Gastrocnemius medialis (tissue), 4 donors: Measurements from ENCODE around the gene GRIK4. TPM values are rescaled to one million over a fixed set of nuclear protein-coding genes. Genes with fewer than 3 reads are reported as not detected.

Source experiments
- ATAC-seq, 2 donors: fragments of 150-250 bp; one replicate each; pipeline ENCODE4 v1.9.1; 2016
- DNase-seq, 2 donors: peaks; one replicate each; pipeline ENCODE4 v3.0.0-alpha.2; 2019
- H3K27ac ChIP-seq, 4 donors: fragments of 200-600 bp; sonication (generic); 1 replicate in 1 of 4; 2 replicates in 3 of 4; pipeline ENCODE4 v1.5.1; 2016 to 2018; ENCODE audit warnings: mild to moderate bottlenecking in 2 of 4, moderate library complexity in 1 of 4
- H3K27me3 ChIP-seq, 3 donors: fragments of 200-600 bp; sonication (generic) in 2 of 3; 1 replicate in 1 of 3; 2 replicates in 2 of 3; pipeline versions ENCODE4 v1.5.1 to v1.6.0; 2016 to 2019; ENCODE audit warnings: mild to moderate bottlenecking in 1 of 3, moderate library complexity in 1 of 3
- H3K36me3 ChIP-seq, 2 donors: fragments of 200-600 bp; sonication (generic) in 1 of 2; one replicate each; pipeline ENCODE4 v1.5.1; 2017 to 2018
- H3K4me1 ChIP-seq, 2 donors: fragments of 200-600 bp; sonication (generic) in 1 of 2; one replicate each; pipeline ENCODE4 v1.5.1; 2016 to 2017; ENCODE audit warnings: mild to moderate bottlenecking in 2 of 2
- H3K4me3 ChIP-seq, 4 donors: fragments of 200-600 bp; sonication (generic) in 3 of 4; 1 replicate in 1 of 4; 2 replicates in 3 of 4; pipeline ENCODE4 v1.5.1; 2016 to 2019; ENCODE audit warnings: mild to moderate bottlenecking in 2 of 4
- H3K9me3 ChIP-seq, 3 donors: fragments of 200-600 bp; sonication (generic) in 2 of 3; 1 replicate in 1 of 3; 2 replicates in 2 of 3; pipeline ENCODE4 v1.5.1; 2016 to 2019
- CTCF ChIP-seq, 5 experiments: fragments of 450-650 bp in 3 of 5; fragments of 200-600 bp in 2 of 5; sonication (generic) in 2 of 5; IDR thresholded peaks in 4 of 5; conservative IDR thresholded peaks in 1 of 5; 1 replicate in 4 of 5; 2 replicates in 1 of 5; pipeline ENCODE4 v1.5.1; 2016 to 2019; ENCODE audit warnings: antibody characterized with exemption in 5 of 5, mild to moderate bottlenecking in 3 of 5, moderate library complexity in 3 of 5
- POLR2A ChIP-seq, 2 donors: fragments of 450-650 bp; IDR thresholded peaks; one replicate each; pipeline ENCODE4 v1.6.1; 2017; ENCODE audit warnings: antibody characterized with exemption in 2 of 2, mild to moderate bottlenecking in 2 of 2, moderate library complexity in 2 of 2
- in situ Hi-C, 4 donors: fragments of 200-750 bp; cut with MboI; loops; one replicate each; pipeline versions ENCODE4 v1.15.0 to v1.8.0; 2017; ENCODE audit warnings: low sequenced_read_pairs in 4 of 4
- intact Hi-C: fragments of 100-400 bp; cut with DNase I; formaldehyde crosslinking; loops from one replicate; pipeline ENCODE4 v1.15.1; 2023; ENCODE audit warnings: low total_unique reads
- total RNA-seq, 4 donors: library from RNA; depleted of rRNA; stranded (reverse); fragments of >200 nt; gene quantifications; one replicate each; pipeline versions ENCODE4 v1.1.0 to v1.2.3, GENCODE V29; 2016

Gene GRIK4
- total RNA-seq, 4 donors from 2014 or later, result 0.42 TPM; not detected in 3

DNA sequence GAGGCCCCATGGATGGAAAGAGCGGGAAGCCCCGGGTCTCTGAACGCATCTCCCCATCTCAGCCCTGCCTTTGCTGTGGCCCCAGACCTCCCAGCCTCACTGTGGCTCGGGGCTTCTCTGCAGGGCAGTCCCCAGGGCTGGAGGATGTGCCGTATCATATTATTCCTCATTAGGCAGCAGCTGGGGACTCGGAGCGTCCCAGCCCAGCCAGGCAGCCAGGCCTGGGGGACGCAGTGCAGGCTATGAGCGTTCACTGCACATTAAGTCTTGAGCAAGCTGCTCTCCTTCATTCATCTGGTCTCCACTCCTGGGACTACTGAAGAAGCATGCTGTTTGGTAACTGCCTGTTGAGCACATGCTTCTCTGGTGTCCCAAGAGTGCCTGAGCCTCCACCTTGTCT is 285.6 kb downstream of the GRIK4 start:
- no peaks in the 10 kb centered on the region for H3K9me3 ChIP-seq
- no peak overlapping the region for H3K27ac ChIP-seq
- no peaks in the 10 kb centered on the region for H3K36me3 ChIP-seq
- ATAC-seq (no peak), DNase-seq (no peak)
- in situ Hi-C loops, result no loop called here
- TF ChIP-seq POLR2A (IDR thresholded peaks at IDR 0.05), result no peak
- no peak for TF ChIP-seq CTCF (IDR thresholded peaks at IDR 0.05 in 4 of 5, conservative IDR thresholded peaks at IDR 0.05 in 1 of 5)
- H3K27me3 ChIP-seq, result no peaks in the 10 kb centered on the region
- no peak overlapping the region for H3K4me3 ChIP-seq
- intact Hi-C loops, result no loop called here
- H3K4me1 ChIP-seq, result no peaks in the 10 kb centered on the region

DNA sequence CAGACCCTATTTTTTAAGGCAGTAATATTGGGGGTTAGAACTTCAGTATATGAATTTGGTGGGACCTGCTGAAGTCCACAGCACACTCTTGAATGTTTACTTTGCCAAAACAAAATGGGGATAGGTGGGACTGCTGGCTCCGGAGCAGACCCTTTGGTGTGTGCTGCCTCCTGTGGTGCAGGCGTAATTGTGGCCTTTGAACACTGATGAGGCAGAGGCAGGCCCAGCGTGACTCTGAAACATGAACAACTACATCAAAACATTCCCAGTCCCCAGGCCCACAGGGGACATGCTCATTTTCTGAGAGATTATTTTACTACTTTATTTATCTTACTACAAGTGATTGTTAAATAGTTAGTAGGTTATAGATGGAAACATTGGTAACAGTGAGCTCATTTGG is 287.3 kb downstream of the GRIK4 start:
- intact Hi-C loops (no loop called here), in situ Hi-C loops (no loop called here)
- Histone ChIP-seq H3K27me3 (no peaks in the 10 kb centered on the region), H3K9me3 (no peaks in the 10 kb centered on the region), H3K36me3 (no peaks in the 10 kb centered on the region), H3K4me3 (no peak overlapping the region), H3K27ac (no peak overlapping the region), H3K4me1 (no peaks in the 10 kb centered on the region)
- DNase-seq, result no peak
- no peak for ATAC-seq
- TF ChIP-seq POLR2A (IDR thresholded peaks at IDR 0.05) (no peak), CTCF (IDR thresholded peaks at IDR 0.05 in 4 of 5, conservative IDR thresholded peaks at IDR 0.05 in 1 of 5) (no peak)

DNA sequence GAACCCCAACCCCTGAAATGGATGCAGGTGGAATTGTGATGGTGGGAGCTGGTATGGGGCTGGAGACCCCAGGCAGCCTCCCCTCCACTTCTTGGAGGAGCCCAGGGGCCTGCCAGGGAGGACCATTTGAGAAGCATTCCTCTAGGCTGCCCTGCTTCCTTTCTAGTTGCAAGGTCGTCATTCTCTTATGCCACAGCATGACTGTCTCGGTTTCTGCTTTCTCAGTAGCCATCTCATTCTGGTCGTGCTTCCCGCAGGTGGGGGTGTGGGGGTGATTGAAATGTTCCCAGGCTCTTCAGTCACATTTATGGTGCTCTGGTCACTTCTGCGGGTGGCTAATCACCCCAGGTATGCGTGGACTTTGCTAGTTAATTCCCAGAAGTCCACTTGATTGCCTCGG is 288.7 kb downstream of the GRIK4 start:
- Histone ChIP-seq H3K27me3 (no peaks in the 10 kb centered on the region), H3K9me3 (no peaks in the 10 kb centered on the region), H3K4me3 (no peak overlapping the region), H3K27ac (no peak overlapping the region), H3K36me3 (no peaks in the 10 kb centered on the region), H3K4me1 (no peaks in the 10 kb centered on the region)
- no peak for ATAC-seq
- intact Hi-C loops (loop anchor here (10.0 kb wide), 2 partner anchors 295 to 315 kb away; no protein-coding TSS in a partner anchor), in situ Hi-C loops (no loop called here)
- no peak for DNase-seq
- TF ChIP-seq POLR2A (IDR thresholded peaks at IDR 0.05) (no peak), CTCF (IDR thresholded peaks at IDR 0.05 in 4 of 5, conservative IDR thresholded peaks at IDR 0.05 in 1 of 5) (no peak)

DNA sequence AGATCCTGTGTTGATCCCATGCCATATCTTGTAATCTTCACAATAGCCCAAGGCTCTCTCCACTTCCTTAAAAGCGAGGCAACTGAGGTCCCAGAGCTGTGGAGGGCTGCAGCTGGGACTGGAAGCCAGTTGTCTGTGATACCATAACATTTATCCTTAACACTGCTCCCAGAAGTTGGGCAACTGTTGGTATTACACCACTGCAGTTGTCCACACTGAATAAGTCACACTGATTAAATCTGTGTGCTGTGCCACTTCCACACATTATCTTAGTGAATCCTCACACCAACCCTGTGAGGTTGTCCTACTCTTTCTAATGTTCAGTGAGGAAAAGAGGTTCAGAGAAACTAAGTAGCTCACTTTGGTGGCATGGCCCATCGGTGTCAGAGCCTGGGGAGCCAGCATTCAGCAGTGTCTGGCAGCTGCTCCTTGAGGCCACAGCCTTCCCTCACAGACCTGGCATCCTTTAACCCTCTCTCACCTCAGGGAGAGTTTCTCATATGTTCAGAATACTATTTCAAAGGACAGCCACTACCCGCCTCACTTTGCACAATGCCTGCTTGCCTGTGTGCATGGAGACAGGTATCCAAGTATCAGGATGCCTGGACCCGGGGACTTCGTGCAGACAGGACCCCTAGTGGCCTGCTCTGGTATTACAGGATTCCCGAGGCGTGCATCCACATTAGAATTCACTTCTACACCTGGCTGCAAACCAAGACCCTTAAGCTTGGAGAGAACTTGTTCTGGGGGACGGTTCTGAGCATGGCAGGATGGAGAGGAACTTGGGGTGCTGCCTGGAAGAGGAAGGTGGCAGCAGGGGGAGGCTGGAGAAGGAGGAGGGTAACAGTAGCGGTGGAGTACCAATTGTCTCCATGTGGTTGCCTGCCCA is 290.5 kb downstream of the GRIK4 start:
- in situ Hi-C loops (no loop called here), intact Hi-C loops (loop anchor here (10.0 kb wide), 2 partner anchors 297 to 313 kb away; no protein-coding TSS in a partner anchor)
- Histone ChIP-seq H3K4me3 (no peak overlapping the region), H3K36me3 (no peaks in the 10 kb centered on the region), H3K27me3 (no peaks in the 10 kb centered on the region), H3K27ac (no peak overlapping the region), H3K9me3 (no peaks in the 10 kb centered on the region), H3K4me1 (no peaks in the 10 kb centered on the region)
- no peak for DNase-seq
- peak; percentile 39 to 50 for ATAC-seq
- TF ChIP-seq POLR2A (IDR thresholded peaks at IDR 0.05) (no peak), CTCF (IDR thresholded peaks at IDR 0.05 in 4 of 5, conservative IDR thresholded peaks at IDR 0.05 in 1 of 5) (peak; percentile 33 to 77 (median 63))
